H9 (cell line): ENCODE measurements around the gene GH2. TPM values are rescaled to one million over a fixed set of nuclear protein-coding genes. Genes with fewer than 3 reads are reported as not detected.

Experiments used
- DNase-seq: peaks from one replicate; pipeline ENCODE4 v3.0.0-alpha.2; 2017
- H2AFZ ChIP-seq: one replicate; pipeline ENCODE4 v1.6.1; 2013; ENCODE audit warnings: mild to moderate bottlenecking, low read length, control low read depth, moderate library complexity
- H2AK5ac ChIP-seq: 2 replicates; pipeline ENCODE4 v1.6.1; 2013; ENCODE audit warnings: low read length, control low read depth, mixed read lengths; ENCODE audit not compliant: insufficient read length
- H2BK120ac ChIP-seq: one replicate; pipeline ENCODE4 v1.6.1; 2013; ENCODE audit warnings: low read depth, mild to moderate bottlenecking, low read length, control low read depth, inconsistent platforms; ENCODE audit not compliant: poor library complexity, severe bottlenecking
- H2BK12ac ChIP-seq: 2 replicates; pipeline ENCODE4 v1.6.1; 2013; ENCODE audit warnings: low read length, control low read depth, mixed read lengths, low read depth; ENCODE audit not compliant: insufficient read length
- H2BK15ac ChIP-seq: 2 replicates; pipeline ENCODE4 v1.6.1; 2013; ENCODE audit warnings: low read depth, low read length, control low read depth
- H2BK20ac ChIP-seq: one replicate; pipeline ENCODE4 v1.6.1; 2013; ENCODE audit warnings: low read depth, mild to moderate bottlenecking, low read length, control low read depth, inconsistent platforms; ENCODE audit not compliant: poor library complexity, severe bottlenecking
- H2BK5ac ChIP-seq: 2 replicates; pipeline ENCODE4 v1.6.1; 2013; ENCODE audit warnings: low read length, control low read depth, mixed read lengths; ENCODE audit not compliant: insufficient read length
- H3K14ac ChIP-seq: 2 replicates; pipeline ENCODE4 v1.6.1; 2013; ENCODE audit warnings: low read length, control low read depth; ENCODE audit not compliant: insufficient read depth
- H3K18ac ChIP-seq: 2 replicates; pipeline ENCODE4 v1.6.1; 2013; ENCODE audit warnings: low read depth, mild to moderate bottlenecking, mixed read lengths, low read length, control low read depth; ENCODE audit not compliant: insufficient read length
- H3K23ac ChIP-seq: 2 replicates; pipeline ENCODE4 v1.6.1; 2013; ENCODE audit warnings: low read length, control low read depth, mixed read lengths, low read depth; ENCODE audit not compliant: insufficient read length
- H3K23me2 ChIP-seq: 2 replicates; pipeline ENCODE4 v1.6.1; 2013; ENCODE audit warnings: low read depth, mild to moderate bottlenecking, mixed read lengths, low read length, control low read depth; ENCODE audit not compliant: insufficient read length, poor library complexity, severe bottlenecking
- H3K27ac ChIP-seq: 2 replicates; pipeline ENCODE4 v1.5.1; 2013; ENCODE audit warnings: low read length, control low read depth, mixed read lengths, low read depth; ENCODE audit not compliant: insufficient read length
- H3K27me3 ChIP-seq: 2 replicates; pipeline ENCODE4 v1.6.1; 2013; ENCODE audit warnings: low read length, control low read depth, inconsistent platforms; ENCODE audit not compliant: insufficient read depth
- H3K4ac ChIP-seq: 2 replicates; pipeline ENCODE4 v1.6.1; 2013; ENCODE audit warnings: low read depth, mild to moderate bottlenecking, control low read depth, inconsistent platforms, low read length, moderate library complexity
- H3K4me1 ChIP-seq: 2 replicates; pipeline ENCODE4 v1.6.1; 2013; ENCODE audit warnings: low read length, control low read depth, inconsistent platforms; ENCODE audit not compliant: insufficient read depth
- H3K4me2 ChIP-seq: 2 replicates; pipeline ENCODE4 v1.6.1; 2013; ENCODE audit warnings: low read length, control low read depth, mixed read lengths; ENCODE audit not compliant: insufficient read length, insufficient read depth
- H3K56ac ChIP-seq: 2 replicates; pipeline ENCODE4 v1.6.1; 2013; ENCODE audit warnings: low read depth, mild to moderate bottlenecking, mixed read lengths, low read length, control low read depth; ENCODE audit not compliant: insufficient read length
- H3K79me1 ChIP-seq: 2 replicates; pipeline ENCODE4 v1.6.1; 2013; ENCODE audit warnings: low read depth, mild to moderate bottlenecking, moderate library complexity, low read length, control low read depth, inconsistent platforms; ENCODE audit not compliant: insufficient read depth, poor library complexity, severe bottlenecking
- H3K79me2 ChIP-seq: 2 replicates; pipeline ENCODE4 v1.6.1; 2013; ENCODE audit warnings: low read length, control low read depth, inconsistent platforms; ENCODE audit not compliant: insufficient read depth
- H3K9ac ChIP-seq: 2 replicates; pipeline ENCODE4 v1.6.1; 2013; ENCODE audit warnings: low read length, control low read depth, mixed read lengths; ENCODE audit not compliant: insufficient read length; ENCODE audit errors: extremely low read depth
- H3K9me3 ChIP-seq: one replicate; pipeline ENCODE4 v1.6.1; 2013; ENCODE audit warnings: low read depth, low read length, inconsistent platforms; ENCODE audit not compliant: control insufficient read depth
- H3T11ph ChIP-seq: one replicate; pipeline ENCODE4 v1.6.1; 2013; ENCODE audit warnings: mild to moderate bottlenecking, low read length, control low read depth, inconsistent platforms
- H4K20me1 ChIP-seq: one replicate; pipeline ENCODE4 v1.6.1; 2013; ENCODE audit not compliant: control insufficient read depth, insufficient read length, insufficient read depth
- H4K5ac ChIP-seq: 2 replicates; pipeline ENCODE4 v1.6.1; 2013; ENCODE audit warnings: low read depth, mild to moderate bottlenecking, mixed read lengths, low read length, control low read depth; ENCODE audit not compliant: insufficient read length
- H4K8ac ChIP-seq: replicated peaks from 2 replicates; pipeline ENCODE4 v1.6.1; 2013; ENCODE audit warnings: low read length, control low read depth, mixed read lengths, low read depth; ENCODE audit not compliant: insufficient read length
- H4K91ac ChIP-seq: 2 replicates; pipeline ENCODE4 v1.6.1; 2013; ENCODE audit warnings: low read depth, mild to moderate bottlenecking, moderate library complexity, mixed read lengths, low read length, control low read depth; ENCODE audit not compliant: insufficient read length
- H3K27ac Mint-ChIP-seq, 3 experiments: 2 replicates in 2 of 3; 3 replicates in 1 of 3; pipeline ENCODE4 v1.8.0; 2020 to 2021; ENCODE audit warnings: mixed read lengths in 3 of 3, mild to moderate bottlenecking in 1 of 3, moderate library complexity in 1 of 3
- H3K27me3 Mint-ChIP-seq: 2 replicates; pipeline ENCODE4 v1.8.0; 2021; ENCODE audit warnings: low read depth, mild to moderate bottlenecking, moderate library complexity, mixed read lengths
- H3K36me3 Mint-ChIP-seq, 3 experiments: 2 replicates in 2 of 3; 3 replicates in 1 of 3; pipeline ENCODE4 v1.8.0; 2020 to 2021; ENCODE audit warnings: low read depth in 3 of 3, mixed read lengths in 3 of 3; ENCODE audit not compliant: insufficient read depth in 1 of 3
- H3K4me1 Mint-ChIP-seq, 2 experiments: 2 replicates each; pipeline ENCODE4 v1.8.0; 2020; ENCODE audit warnings: mixed read lengths in 2 of 2
- H3K4me3 Mint-ChIP-seq, 2 experiments: 2 replicates in 1 of 2; 3 replicates in 1 of 2; pipeline ENCODE4 v1.8.0; 2020 to 2021; ENCODE audit warnings: mild to moderate bottlenecking in 2 of 2, mixed read lengths in 2 of 2, moderate library complexity in 1 of 2
- H3K9me3 Mint-ChIP-seq, 2 experiments: 2 replicates in 1 of 2; 3 replicates in 1 of 2; pipeline ENCODE4 v1.8.0; 2020; ENCODE audit warnings: mild to moderate bottlenecking in 2 of 2, mixed read lengths in 2 of 2, moderate library complexity in 1 of 2
- CTCF ChIP-seq: fragments of 200-600 bp; sonication (generic); conservative IDR thresholded peaks from 3 replicates; pipeline ENCODE4 v1.8.0; 2021; ENCODE audit warnings: antibody characterized with exemption, mild to moderate bottlenecking
- WGBS: extraction: QIAGEN DNeasy Blood & Tissue Kit; methylation state at CpG from one replicate; pipeline ENCODE4 v1.1.7; 2013; ENCODE audit warnings: missing lambda C conversion rate, low lambda C conversion rate, mixed read lengths; ENCODE audit not compliant: insufficient read length; ENCODE audit errors: extremely low coverage; 5-methylcytosine and 5-hydroxymethylcytosine counted together
- total RNA-seq: library from RNA; stranded (reverse); gene quantifications from 2 replicates; pipeline ENCODE4 v1.2.1, GENCODE V29; 2021

The GH2 gene
- total RNA-seq, 1 experiment from 2014 or later, result 0.77 TPM

- Histone ChIP-seq H4K91ac (no peak overlapping the region), H3K4me1 (no peaks in the 10 kb centered on the region), H3K56ac (no peak overlapping the region), H3K9me3 (no peaks in the 10 kb centered on the region), H2BK5ac (no peak overlapping the region), H3K4me2 (no peak overlapping the region), H3K23ac (no peak overlapping the region), H4K8ac (no peak overlapping the region), H3K79me1 (no peaks in the 10 kb centered on the region), H3K27me3 (no peaks in the 10 kb centered on the region), H3K14ac (no peak overlapping the region), H4K20me1 (no peaks in the 10 kb centered on the region), H2BK15ac (no peak overlapping the region), H3K79me2 (no peaks in the 10 kb centered on the region), H4K5ac (no peak overlapping the region), H3K9ac (no peak overlapping the region), H2BK20ac (no peak overlapping the region), H2AFZ (no peak overlapping the region), H2BK12ac (no peak overlapping the region), H3K4ac (no peak overlapping the region), H2AK5ac (no peak overlapping the region), H3T11ph (no peak overlapping the region), H2BK120ac (no peak overlapping the region), H3K27ac (no peak overlapping the region), H3K18ac (no peak overlapping the region), H3K23me2 (no peaks in the 10 kb centered on the region)
- DNase-seq, result no peak
- no CpG with 5 or more reads among the region's 8 CpGs for WGBS
- Mint-ChIP-seq H3K4me1 (no peaks in the 10 kb centered on the region), H3K27ac (no peak overlapping the region), H3K27me3 (peaks cover 40% of the 10 kb centered on the region), H3K36me3 (no peaks in the 10 kb centered on the region), H3K9me3 (no peaks in the 10 kb centered on the region), H3K4me3 (no peak overlapping the region)
- TF ChIP-seq CTCF, result no peak
Observed at GRCh38 chr17:63855185-63855584, 26.6 kb downstream of the GH2 start.
